ENCODE results near the gene GLB1L.

GRCh38 chr2:219266232-219266631 is 21.0 kb upstream of the GLB1L start:
- TF ChIP-seq JUND (IDR thresholded peaks at IDR 0.05), result no peak
- TF ChIP-seq CTCF (IDR thresholded peaks at IDR 0.05; ENCODE audit: low read depth, low read length, missing input control), result no peak
- no peak for TF ChIP-seq SP1 (IDR thresholded peaks at IDR 0.05)
- TF ChIP-seq TAF1 (conservative IDR thresholded peaks at IDR 0.05), result no peak
- TF ChIP-seq RAD21 (IDR thresholded peaks at IDR 0.05), result no peak
- TF ChIP-seq FOXA1 (IDR thresholded peaks at IDR 0.05), result no peak
- TF ChIP-seq NR2F2 (IDR thresholded peaks at IDR 0.05), result no peak
- TF ChIP-seq EGR1 (IDR thresholded peaks at IDR 0.05; ENCODE audit: low read depth in 2 of 2), result no peak
- TF ChIP-seq MAX (IDR thresholded peaks at IDR 0.05), result no peak
- no peak for TF ChIP-seq GABPA (IDR thresholded peaks at IDR 0.05 in 1 of 2, conservative IDR thresholded peaks at IDR 0.05 in 1 of 2)
- no peak for TF ChIP-seq REST (IDR thresholded peaks at IDR 0.05)
- TF ChIP-seq FOXA2 (IDR thresholded peaks at IDR 0.05), result no peak
